NCI-H187 treated with DMSO at 0.1 percent for 48 hours (cell line): ENCODE measurements around the gene TBCD.
A peak's percentile ranks its signal among the peaks of the same experiment; 100 is the strongest.

Experiments
- DNase-seq: peaks from one replicate; lab custom pipeline; 2025; lab: John Stamatoyannopoulos, UW

The TBCD gene

DNA sequence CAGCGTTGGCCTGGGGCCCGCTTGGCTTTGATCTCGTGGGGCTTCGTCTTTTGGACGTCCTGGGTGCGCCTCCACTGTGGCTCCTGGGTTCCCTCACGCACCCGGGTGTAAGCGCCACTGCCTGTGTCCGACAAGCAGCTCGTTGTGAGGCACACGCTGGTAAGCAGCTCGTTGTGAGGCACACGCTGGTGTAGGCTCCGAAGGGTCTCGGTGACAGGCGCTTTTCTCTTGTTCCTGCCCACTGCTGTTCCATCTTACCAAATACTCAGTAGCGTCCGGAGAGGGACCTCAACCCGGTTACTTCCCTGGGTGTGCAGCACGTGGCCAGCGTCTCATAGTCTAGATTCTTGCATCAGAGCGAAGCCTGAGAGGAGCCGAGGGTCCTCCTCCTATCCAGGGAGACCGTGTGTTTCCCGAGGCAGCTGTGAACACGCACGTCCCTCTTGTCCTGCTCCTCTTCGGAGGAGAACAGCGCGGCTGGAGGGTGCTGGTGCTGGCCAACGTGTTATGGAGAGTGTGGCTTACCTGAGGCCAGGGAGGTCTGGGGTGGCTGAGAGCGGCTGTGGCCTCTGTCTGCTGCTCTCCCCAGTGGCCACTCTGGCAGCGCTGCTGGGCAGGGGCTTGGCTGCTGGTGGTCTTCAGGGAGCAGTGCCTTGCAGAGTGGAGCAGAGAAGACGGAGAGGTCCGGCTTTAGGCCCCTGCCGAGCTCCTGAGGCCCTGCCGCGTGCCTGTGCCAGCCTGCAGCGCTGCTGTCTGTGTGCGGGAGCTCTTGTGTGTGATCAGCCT, 120.1 kb downstream of the TBCD start:
- DNase-seq: no peak

DNA sequence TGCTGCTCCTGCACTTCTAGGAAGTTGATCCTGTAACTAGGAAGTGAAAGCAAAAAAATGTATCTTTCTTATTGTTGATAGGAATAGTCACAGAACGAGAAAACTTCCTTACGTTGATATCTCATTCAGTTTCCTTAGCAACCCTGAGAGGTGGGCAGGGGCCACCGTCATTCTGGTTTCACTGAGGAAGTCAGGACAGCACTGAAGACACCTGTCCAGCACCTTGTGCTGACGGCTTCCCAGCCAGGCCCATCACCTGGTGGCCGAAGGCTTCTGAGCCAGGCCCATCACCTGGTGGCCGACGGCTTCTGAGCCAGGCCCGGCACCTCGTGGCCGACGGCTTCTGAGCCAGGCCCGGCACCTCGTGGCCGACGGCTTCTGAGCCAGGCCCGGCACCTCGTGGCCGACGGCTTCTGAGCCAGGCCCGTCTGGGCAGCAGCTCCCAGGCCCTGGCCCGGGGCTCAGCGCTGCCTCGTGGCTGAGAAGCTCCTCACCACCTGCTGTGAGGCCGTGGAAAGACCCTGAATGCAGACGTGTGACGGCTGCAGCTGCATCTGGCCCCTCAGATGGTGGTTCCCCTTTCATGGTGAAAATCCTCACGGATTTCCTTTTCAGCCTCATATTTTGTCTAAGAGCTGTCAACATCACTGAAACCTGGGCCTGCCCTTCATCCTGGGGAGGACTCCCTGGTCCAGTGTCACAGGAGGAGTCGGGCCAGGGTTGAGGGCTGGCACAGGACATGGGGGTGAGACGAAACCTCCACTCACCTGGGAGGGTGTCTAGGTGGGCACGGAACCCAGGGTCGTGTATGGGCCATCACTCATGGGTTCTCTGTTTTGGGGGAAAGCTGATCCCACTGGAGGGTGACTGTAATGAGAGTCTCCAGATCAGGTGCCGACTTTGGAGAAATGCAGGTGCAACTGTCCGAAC, 121.0 kb downstream of the TBCD start:
- DNase-seq: no peak

DNA sequence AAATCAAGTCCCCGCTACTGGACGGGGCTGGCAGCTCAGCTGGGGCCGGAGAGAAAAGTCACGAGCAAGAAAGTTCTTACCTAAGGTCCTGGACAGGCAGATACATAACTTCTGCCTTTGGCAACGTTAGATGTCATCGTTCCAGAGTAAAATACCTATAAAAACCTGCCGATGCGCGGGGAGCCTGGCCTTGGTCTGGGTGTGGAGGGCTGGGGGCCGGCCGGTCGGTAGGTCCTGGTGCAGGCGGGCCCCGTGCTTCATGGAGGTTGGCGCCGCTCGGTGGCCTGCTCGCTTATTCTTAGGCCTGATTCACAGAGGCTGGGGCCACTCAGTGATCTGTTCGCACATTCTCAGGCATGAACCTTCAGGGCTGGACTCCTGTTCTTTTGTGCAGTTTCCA, 121.7 kb downstream of the TBCD start:
- DNase-seq: no peak

DNA sequence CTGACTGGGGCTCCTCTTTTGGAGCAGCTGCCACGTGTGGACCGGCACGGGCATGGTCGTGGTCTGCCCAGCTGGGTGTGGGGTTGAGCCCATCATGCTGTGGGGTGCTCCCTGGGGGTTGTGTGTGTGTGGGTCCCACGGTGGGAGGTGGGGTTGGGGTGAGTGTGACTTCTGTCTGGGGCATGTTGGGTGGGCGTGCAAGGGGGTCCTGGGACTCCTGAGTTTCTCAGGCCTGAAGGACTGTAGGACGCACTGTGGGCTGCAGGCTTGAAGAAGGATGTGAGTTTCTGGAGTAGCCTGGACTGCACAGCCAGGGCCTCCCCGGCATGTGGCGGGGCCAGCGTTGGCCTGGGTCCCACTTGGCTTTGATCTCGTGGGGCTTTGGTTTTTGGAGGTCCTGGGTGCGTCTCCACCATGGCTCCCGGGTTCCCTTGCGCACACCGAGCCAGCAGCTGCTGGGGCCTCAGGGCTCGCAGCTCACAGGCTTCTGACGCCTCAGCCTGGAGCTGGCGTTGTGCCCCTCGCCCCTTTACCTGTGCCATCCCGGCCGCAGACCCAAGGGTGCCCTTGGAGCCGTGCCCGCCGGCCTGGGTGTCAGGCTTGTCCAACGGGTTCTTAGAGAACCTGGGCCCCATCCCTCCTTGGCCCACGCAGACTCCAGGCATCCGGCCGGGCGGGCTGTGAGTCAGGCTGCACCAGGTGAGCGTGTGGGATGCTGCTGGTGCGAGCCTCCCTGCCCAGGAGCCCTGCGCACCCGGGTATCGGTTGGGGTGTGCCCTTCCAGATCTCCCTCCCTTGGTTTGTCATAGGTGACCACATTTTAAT, 122.4 kb downstream of the TBCD start:
- DNase-seq: no peak

DNA sequence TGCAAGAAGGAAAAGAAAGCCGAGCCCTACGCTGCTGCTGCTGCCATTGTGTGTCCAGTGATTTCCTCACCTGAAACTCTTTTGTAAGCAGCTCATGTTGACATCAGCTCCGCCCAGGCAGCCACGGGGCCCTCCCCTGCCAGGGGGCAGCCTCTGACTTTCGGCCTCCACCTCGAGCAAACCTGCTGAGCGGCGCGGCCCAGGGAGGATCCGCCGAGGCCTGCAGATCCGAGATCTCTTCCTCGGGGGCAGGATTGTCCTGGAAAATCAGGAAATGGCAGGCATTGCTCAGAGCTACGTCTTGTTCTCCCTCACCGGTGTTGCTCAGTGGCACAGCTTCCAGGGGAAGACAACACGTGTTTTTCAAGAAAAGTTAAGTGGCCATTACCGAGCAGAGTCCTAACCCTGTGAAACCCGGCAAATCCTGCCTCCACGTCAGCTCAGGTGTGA, 123.6 kb downstream of the TBCD start:
- no peak for DNase-seq

DNA sequence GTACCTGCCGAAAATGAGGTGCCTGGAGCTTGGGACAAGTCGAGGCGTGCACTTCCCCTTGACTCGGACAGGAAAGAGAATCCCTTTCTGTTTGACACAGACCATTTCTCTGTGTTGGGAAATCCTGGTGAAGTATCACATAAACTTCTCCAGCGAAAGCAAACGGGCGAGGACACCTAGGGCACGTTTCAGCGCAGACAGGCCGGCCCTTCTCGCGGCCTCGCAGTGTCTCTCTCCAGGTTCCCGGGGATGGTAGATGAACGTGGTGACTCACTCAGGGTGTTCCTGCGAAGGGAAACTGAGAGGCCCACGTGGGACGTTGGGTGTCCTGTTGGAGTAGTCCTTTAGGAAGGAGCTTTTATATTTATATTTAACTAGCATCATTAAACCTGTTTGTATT, 124.3 kb downstream of the TBCD start:
- no peak for DNase-seq

DNA sequence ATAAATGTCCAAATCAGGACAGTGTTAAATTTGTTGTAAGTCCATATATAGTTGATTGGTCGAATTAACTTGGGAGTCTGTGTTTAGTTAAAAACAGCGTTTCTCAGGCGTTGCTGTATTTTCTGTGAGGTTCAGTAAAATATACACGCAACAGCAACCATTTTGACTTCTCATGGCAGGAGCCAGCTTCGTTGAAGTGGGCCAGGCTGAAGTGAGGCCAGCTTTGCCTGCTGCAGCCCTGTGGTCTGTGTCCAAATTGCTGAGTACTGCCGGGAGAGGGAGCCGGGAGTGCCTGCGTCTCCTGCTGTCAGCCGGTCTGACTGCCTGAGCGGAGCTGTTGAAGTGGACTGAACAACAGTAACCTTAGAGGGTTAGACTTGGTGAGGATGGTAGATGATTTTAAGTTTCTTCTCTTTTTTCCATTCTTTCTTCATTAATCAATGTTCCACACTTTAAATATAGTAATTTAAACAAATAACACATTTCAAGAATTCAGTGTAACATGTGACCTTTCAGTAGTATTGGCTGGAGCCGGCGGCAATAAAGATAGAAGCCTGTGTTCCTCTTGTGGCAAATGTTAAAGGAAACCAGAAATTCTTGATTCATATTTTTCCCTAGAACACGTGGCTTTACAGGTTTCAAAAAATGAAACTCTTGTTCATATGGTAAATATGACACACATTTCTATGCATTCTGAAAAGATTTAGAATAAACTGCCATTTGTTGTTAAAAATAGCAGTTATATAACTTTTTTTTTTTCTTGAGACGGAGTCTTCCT, 124.9 kb downstream of the TBCD start:
- no peak for DNase-seq

DNA sequence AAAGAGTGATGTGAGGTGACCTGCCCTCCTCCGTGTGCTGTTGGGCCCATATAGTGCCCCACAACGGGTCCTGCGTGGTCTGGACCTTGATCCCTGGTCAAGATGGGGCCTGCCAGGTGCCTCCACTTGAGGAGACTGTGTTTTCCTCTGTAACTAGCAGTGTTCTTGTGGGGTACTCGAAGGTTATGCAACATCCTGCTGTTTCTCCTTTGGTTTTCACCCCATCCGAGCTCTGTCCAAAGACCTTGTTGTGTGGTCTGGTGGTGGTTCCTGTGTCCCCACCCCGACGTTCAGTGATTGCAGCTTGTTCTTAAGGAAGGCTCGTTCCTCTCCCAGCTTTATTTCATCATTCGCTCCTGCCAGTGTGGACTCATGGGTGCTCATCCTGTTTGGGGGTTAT, 126.7 kb downstream of the TBCD start:
- DNase-seq: no peak

DNA sequence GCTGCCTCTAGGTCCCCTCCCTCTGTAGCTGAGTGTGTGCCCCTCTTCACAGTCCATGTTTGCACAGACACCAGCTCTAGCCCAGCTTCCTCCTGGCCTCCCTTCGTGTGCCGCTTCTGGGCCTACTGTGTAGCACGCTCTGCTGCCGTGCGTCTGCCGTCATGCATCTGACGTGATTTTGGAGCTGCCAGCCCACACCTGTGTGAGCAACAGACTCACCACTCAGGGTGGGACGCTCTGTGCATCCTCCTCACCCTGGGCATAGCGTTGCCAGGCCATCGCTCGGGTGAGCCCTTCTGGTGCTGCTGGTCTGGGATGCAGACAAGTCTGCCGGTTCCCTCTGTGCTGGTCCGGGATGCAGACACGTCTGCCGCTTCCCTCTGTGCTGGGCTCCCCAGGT, 127.4 kb downstream of the TBCD start:
- DNase-seq: no peak

DNA sequence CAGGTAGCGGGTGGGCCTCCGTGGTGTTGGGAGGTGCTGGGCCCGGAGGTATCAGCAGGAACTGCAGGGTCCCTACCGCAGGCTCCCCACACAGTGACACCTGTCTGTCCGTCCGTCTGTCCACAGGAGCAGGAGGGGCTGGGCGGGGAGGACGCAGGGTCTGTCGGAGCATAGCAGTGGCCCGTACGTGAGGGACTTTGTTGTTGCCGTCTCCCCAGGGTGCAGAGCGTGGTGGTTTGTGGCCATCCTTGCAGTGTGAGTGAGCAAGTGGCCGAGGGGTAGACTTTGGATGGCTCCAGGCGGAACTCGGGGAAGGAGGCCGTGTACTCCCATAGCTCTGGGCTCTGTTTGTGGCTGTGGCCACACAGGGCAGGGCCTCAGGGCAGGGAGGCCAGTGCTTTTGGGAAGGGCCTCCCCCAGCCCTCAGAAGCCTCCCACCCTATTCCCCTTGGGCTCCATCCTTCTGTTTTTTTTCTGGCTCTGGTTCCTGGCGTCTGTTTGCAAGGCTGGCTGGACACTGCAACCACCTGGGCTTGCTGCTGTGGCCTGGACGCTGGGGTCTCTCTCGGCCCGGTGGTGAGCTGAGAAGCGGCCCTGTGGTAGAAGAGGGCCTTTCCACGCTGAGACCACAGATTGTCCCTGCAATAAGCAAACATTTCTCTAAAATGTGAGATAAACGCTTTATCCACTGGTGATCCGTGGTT, 128.9 kb downstream of the TBCD start:
- DNase-seq: no peak

DNA sequence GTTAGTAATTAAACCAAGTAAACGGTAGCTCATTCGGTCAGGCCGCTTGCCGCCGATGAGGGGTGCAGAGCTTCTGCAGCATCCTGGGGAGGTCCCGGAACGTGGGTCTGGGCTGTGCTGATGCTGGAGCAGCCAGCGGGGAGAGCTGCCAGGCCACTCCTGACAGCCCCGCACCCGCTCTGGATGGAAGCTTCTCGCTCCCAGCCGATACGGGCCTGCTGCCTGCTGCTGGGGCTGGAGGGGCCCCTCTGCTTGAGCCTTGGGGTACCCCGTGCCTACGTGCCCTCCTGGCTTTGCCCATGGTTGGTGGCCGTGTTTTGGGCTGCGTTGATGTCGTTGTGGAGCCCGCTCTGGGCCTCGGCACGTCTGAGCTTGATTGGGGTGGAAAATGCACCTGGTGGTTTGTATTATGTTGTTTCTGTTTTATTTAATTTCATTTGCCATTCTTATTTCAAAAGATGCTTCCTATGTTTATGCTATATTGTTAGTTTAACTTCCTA, 129.5 kb downstream of the TBCD start:
- DNase-seq: no peak

DNA sequence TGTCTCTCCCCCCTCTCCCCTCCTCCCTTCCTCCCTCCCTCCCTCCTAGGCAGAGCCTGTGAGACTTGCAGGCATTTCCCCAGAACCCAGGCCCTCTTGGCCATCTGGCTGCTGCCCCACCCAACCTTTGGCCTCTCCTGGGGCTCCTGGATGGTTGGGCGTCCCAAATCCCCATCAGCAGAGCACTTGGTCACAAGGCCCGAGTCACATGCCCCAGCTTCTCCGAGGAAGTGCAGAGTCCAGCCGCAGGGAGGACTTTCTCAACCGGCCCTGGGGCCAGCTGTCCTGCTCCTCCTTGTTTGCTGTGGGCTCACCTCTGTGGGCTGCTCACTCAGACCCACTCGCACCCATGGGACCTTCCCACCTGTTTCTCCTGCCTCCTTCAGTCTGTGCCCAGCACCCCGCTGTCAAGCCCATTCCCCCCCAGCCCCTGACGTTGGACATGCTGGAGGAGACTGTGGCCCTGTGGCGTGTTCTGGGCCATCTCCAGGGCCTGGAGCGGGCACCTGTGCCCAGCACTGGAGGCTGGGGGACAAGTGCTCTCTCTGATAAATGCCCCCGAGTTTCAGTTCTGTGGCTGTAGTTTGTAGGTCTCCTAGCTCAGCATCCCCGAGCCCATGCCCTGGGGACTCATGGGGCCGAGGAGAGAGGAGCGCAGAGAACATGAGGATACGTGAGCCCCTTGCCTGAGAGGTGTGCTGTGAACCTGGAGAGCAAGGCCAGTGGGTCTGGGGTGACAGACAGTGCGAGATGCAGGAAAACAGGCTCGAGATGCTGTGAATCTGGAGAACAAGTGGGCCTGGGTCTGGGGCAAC, 130.2 kb downstream of the TBCD start:
- DNase-seq: no peak

DNA sequence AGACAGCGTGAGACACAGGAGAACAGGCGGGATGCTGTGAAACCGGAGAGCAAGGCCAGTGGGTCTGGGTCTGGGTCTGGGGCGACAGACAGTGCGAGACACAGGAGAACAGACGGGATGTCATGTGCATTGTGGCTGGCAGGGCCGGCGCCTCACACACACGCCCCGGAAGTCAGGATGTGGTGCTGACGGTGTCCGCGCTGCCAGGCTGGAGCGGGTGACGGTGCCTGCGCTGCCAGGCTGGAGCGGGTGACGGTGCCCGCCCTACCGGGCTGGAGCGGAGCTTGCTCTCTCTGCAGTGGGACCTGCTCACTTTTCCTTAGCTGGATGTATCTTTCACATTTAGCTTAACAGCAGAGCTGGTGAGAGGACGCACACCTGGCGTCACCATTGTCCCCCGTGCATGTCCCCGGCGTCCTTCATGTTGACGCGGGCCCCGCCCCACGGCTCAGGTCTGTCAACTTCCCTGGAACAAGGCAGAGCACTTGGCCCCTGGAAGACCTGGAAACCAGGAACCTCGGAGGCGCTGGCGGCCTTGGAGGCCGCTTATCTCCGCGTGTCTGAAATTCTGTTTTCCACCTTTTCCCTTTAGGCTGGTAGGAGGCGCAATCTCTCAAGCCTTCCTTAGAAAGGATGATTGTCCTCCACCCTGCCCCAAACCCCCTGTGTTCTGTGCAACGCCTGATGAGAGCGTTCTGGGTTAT, 131.0 kb downstream of the TBCD start:
- peak; percentile 58 for DNase-seq

DNA sequence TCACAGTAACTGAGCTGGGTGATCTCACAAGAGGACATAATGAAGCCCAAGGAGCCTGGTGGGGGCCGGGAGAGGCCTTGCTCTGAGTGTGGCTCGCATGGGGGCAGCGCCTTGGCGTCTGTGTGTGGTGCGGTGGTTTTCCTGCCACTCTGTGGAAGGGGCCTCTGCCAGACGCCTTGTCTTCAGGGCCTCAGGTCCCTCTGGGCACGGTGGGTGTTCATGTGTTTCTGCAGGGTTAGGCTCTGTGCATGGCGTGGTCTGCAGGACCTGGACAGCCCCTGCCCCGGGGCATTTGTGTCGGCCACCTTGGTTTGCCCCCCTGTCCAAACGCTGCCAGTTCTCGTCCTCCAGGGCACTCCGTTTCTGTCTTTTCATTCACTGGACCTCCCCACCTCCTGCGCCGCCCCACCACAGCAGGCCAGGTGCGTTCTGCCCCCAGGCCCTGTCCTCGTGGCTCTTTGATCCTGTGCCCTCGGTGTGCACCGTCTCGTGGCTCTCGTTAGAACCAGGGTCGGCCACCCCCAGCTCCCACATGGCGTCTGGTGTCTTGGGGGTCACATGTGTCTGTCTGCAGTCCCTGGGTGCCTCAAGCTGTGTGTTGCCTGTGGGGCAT, 131.7 kb downstream of the TBCD start:
- DNase-seq: no peak

DNA sequence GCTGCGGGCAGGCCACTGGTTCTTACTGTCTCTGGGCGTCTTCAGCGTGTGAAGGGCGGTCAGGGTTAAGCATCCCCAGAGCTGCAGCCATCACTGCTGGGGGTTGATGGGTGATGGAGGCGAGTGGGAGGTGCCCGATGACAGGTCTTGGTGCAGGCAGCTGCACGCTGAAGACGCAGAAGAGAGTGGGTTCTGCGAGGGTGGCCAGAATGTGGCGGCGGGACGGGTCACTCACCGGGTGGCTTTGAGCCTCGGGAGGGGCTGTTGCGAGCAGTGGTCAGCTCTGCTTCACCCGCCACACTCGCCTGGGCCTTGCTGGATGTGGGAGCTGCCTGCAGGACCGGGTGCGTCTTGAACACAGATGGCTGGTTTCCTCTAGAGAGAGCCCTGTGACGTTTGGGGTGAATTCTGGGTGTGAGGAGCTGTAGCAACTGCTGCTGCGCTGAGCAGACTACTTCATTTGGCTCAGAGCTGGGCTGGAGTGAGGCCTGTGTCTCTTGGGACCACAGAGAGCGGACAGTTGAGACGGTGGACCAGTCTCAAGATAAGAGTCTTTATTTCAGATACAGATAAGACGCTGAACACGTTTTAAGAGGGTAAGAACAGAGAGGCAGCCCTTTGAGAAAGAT, 132.6 kb downstream of the TBCD start:
- no peak for DNase-seq

DNA sequence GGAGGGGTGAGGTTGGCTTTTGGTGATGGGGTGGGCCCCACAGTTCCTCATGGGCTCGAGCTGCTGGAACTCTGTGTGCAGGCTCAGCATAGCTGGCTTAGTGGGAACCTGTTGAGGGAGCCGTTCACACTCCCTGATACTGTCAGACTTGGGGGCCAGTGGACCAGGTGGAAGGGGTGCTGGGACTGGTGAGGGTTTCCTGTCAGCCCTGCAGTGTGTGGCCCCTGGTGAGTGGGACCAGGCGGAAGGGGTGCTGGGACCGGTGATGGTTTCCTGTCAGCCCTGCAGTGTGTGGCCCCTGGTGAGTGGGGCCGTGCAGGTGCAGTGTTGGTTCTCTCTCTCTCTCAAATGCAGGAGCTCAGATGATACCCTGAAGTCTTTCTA, 133.1 kb downstream of the TBCD start:
- no peak for DNase-seq

DNA sequence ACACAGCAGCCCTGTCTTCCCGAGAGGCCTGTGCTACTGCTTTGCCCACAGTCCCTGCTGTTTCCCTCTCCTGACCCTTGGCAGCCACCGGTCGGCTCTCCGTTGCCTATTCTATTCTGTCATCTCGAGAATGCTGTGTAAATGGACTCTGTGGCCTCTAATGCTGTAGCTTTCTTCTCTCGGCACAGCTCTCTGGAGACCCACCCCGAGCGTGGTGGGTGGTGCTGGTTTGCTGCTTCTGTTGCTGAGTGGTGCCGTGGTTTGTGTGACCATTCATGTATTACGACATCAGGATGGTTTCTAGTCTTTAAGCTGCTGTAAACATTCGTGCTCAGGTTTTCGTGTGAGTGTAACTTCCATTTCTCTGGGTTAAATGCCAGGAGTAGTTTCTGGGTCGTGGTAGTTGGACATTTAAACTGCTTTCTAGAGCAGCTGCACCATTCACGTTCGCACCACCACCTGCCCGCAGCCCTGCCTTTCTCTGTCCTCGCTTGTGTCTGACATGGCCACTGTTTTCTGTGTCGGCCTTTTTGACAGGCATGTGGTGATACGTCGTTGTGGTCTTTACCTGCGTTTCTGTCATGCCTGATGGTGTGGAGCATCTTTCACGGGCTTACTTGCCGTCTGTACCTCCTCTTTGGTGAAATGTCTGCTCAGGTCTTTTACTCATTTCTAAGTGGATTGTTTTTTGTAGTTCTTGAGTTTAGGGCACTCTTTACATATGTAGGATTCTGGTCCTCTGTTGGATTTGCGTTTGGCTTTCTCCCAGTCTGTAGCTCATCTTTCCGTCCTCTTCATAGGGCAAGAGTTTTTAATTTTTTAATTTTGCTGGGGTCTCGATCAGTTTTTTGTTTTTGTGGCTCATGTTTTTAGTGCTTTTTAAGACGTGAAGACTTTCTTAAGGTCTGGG, 135.6 kb downstream of the TBCD start:
- DNase-seq: no peak
